Esophagus (tissue), 2 donors: ENCODE measurements around the gene FAM83C. TPM values are rescaled to one million over a fixed set of nuclear protein-coding genes. Genes with fewer than 3 reads are reported as not detected.
"Not testable (repeated sequence)": the region's sequence is repeated elsewhere in the genome, so short reads cannot be mapped to it uniquely, and the experiment has no call there.

ENCODE experiments used
- H3K27ac ChIP-seq, 2 donors: one replicate each; pipeline ENCODE4 v1.5.1; 2013; ENCODE audit warnings: low read depth in 2 of 2, mild to moderate bottlenecking in 2 of 2, inconsistent platforms in 1 of 2, low read length in 1 of 2, moderate library complexity in 1 of 2
- H3K27me3 ChIP-seq, 2 donors: one replicate each; pipeline ENCODE4 v1.6.1; 2013; ENCODE audit warnings: low read length in 2 of 2, control low read depth in 1 of 2, mild to moderate bottlenecking in 1 of 2; ENCODE audit not compliant: insufficient read depth in 2 of 2, control insufficient read depth in 1 of 2
- H3K36me3 ChIP-seq, 2 donors: one replicate each; pipeline ENCODE4 v1.6.1; 2013; ENCODE audit warnings: low read length in 1 of 2; ENCODE audit not compliant: control insufficient read depth in 2 of 2, insufficient read depth in 2 of 2
- H3K4me1 ChIP-seq, 2 donors: one replicate each; pipeline ENCODE4 v1.6.1; 2013; ENCODE audit warnings: low read length in 1 of 2; ENCODE audit not compliant: control insufficient read depth in 2 of 2, insufficient read depth in 2 of 2
- H3K4me3 ChIP-seq, 2 donors: one replicate each; pipeline ENCODE4 v1.5.1; 2013; ENCODE audit warnings: low read length in 2 of 2, mild to moderate bottlenecking in 2 of 2, low read depth in 1 of 2, moderate library complexity in 1 of 2
- H3K9me3 ChIP-seq, 2 donors: one replicate each; pipeline ENCODE4 v1.6.1; 2013; ENCODE audit warnings: mild to moderate bottlenecking in 2 of 2, low read depth in 1 of 2, low read length in 1 of 2, moderate library complexity in 1 of 2; ENCODE audit not compliant: control insufficient read depth in 2 of 2, insufficient read depth in 1 of 2
- WGBS, 2 donors: extraction: QIAGEN DNeasy Blood & Tissue Kit; methylation state at CpG; one replicate each; pipeline ENCODE4 v1.1.7; 2013; 5-methylcytosine and 5-hydroxymethylcytosine counted together
- polyA plus RNA-seq, 2 donors: library from polyadenylated mRNA; stranded (reverse); fragments of 200-250 nt; gene quantifications; one replicate each; pipeline ENCODE4 v1.2.3, GENCODE V29; 2013
- donor health status: healthy with polysubstance abuse.
- donor health status: Bipolar disorder and iron deficiency.

FAM83C gene
- polyA plus RNA-seq, 2 donors: 32.3 to 35.9 TPM

DNA sequence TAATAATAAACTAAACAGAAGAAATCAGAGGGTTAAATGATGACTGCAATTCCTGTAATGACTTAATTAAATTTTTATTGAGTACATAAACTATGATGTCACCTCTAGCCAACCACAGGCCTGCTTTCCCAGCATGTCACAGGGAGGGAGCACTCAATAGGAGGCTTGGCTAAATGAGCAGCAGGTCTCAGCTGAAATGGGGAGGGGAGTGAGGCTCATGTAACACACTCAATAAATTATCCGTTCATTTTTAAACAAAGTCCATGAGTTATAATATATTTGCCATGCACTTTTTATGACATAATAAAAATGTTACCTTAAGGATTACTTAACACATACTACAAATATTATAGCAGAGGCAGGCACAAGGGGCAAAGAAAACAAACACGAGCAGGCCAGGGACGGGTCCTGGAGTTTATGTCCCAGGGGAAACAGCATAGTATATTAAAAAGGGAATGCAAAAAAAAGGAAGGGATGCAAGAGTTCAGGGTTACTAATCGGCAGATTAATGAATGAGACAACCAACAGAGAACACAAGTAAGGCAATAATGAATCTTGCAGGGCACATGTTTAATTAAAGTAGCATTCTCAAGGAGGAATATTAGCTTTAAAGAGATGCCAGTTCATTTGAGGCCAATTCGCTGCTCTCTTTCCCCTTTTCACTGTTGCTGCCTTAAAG, 27.1 kb upstream of the FAM83C start:
- 48 to 56% methylated on average over 5 of the region's 5 CpGs for WGBS, 2 donors

GRCh38 chr20:35318502-35319157, 26.4 kb upstream of the FAM83C start:
- peak overlapping the region; percentile 82 to 95 for H3K27ac ChIP-seq
- WGBS, 2 donors: 42 to 49% methylated on average over 6 of the region's 6 CpGs
- no peaks in the 10 kb centered on the region for H3K27me3 ChIP-seq

More for the DNA sequence above, 27.1 kb upstream of the FAM83C start:
- Histone ChIP-seq H3K9me3 (no peaks in the 10 kb centered on the region), H3K4me3 (no peak overlapping the region), H3K4me1 (peaks cover 0 to 6% of the 10 kb centered on the region in 2 donors), H3K27ac (peak overlapping the region; percentile 58 to 70), H3K36me3 (no peaks in the 10 kb centered on the region), H3K27me3 (no peaks in the 10 kb centered on the region)

DNA sequence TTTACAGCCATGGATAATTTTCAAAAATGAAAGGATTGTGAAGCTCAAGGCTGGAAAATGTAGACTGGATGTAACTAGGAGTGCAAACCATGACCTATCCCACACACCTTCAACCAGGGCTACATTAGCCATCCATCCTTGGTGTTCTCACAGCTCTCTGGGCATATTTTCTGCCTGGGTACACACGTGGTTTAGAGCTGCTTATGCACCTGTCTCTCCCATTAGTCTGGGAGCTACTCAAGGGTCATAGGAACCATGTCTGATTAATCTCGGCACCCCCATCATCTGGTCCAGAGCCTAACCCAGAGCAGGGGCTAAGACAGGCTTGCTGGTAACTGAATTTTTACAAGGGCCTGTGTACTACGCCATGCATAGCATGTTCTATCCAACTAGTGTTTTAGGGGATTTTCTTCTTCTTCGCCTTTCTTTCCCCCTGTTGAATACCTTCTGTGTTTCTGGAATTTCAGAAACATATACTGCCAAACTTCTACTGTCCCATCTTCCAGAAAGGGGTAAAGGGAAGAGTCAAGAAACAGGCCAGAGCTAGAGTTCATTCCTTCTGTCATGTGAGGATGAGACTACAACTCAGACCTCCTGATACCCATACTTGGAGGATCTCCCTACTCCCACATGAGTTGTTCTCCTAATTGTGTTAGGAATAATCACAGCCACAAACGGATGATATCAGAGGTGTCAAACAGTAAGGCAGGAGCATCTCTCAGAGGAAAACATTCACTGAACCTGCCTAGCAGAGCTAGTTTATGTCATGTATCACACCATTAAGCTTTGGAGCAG, 25.4 kb upstream of the FAM83C start:
- H3K4me3 ChIP-seq: no peak overlapping the region
- no peaks in the 10 kb centered on the region for H3K36me3 ChIP-seq
- WGBS, 2 donors: 85 to 86% methylated on average over 5 of the region's 5 CpGs
- no peaks in the 10 kb centered on the region for H3K27me3 ChIP-seq
- no peaks in the 10 kb centered on the region for H3K9me3 ChIP-seq
- H3K4me1 ChIP-seq: peaks cover 0 to 6% of the 10 kb centered on the region in 2 donors
- H3K27ac ChIP-seq: peak overlapping the region; percentile 79 to 95

More at GRCh38 chr20:35318502-35319157, 26.4 kb upstream of the FAM83C start:
- peaks cover 0 to 6% of the 10 kb centered on the region in 2 donors for H3K4me1 ChIP-seq
- no peak overlapping the region for H3K4me3 ChIP-seq
- no peaks in the 10 kb centered on the region for H3K36me3 ChIP-seq
- no peaks in the 10 kb centered on the region for H3K9me3 ChIP-seq

DNA sequence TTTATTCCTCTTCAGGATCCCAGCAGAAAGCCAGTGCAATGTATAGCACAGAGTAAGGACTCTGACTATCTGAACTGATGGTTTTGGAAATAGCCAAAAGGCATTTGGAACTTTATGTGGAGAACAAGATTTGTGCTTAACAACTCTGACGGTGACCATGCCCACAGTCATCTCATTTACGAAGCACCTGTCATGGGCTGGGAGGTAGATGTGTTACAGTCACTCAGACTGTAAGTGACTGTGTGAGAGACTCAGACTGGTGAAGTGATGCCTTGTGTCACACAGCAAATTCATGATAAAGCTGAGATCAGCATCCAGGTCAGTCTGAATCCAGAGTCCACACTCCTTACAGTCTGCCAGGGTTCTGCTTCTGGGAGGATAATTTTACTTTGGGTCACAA, 23.9 kb upstream of the FAM83C start:
- H3K27ac ChIP-seq: no peak overlapping the region
- no peaks in the 10 kb centered on the region for H3K9me3 ChIP-seq
- no peaks in the 10 kb centered on the region for H3K36me3 ChIP-seq
- H3K4me3 ChIP-seq: no peak overlapping the region
- WGBS, 2 donors: 83 to 91% methylated on average over 2 of the region's 2 CpGs
- H3K27me3 ChIP-seq: no peaks in the 10 kb centered on the region
- peaks cover 0 to 6% of the 10 kb centered on the region in 2 donors for H3K4me1 ChIP-seq

DNA sequence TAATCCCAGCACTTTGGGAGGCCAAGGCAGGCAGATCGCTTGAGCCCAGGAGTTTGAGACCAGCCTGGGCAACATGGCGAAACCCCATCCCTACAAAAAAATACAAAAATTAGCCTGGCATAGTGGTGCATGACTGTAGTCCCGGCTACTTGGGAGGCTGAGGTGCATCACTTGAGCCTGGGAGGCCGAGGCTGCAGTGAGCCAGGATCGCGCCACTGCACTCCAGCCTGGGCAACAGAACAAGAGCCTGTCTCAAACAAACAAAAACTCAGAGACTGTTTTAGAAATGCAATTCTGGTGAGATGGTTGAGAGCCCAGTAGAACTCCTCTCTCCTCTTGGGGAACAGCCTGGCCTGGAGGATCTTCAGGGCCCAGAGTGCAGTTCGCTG, 23.4 kb upstream of the FAM83C start:
- H3K27me3 ChIP-seq, H3K27ac ChIP-seq, H3K4me1 ChIP-seq, H3K36me3 ChIP-seq, H3K4me3 ChIP-seq, H3K9me3 ChIP-seq: not testable (repeated sequence)
- WGBS, 2 donors: 91 to 92% methylated on average over 7 of the region's 7 CpGs

DNA sequence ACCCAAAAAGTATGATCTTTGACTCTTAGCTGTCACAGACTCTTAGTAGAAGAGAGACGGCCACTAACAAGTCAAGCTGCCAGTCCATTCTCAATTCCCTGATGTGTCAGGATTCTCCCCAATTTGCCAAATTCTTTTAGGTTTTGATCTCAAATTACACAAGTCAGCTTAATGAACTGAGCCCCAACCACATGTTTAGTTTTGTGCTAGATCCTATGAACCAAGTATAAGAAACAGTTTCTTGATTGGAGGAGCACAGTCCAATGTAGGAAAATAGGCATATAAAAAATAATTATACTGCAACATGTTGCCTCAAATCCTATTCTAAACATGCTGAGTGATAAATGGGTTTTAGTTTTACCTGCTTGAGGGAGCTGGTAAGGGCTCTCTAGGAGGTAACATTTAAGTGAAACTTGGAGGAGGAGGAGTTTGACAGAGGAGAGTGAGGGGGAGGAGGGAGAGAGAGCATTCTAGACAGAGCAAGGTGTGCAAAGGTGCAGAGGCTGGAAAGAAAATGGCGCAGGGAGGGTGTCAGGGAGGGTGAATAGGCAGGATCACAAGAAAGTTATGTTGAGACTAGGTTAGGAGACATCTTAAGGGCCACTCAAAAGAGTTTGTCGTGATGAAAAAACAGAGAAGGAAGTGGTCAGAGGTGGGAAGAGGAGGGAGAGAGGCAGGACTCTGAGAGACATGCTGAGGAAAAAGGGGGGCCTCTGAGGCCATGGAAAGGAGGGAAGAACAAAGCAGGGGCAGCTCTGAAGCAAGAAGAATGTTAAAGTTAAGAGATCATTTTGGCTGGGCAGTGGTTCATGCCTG, 22.8 kb upstream of the FAM83C start:
- WGBS, 2 donors: 78 to 80% methylated on average over 3 of the region's 3 CpGs
- Histone ChIP-seq H3K9me3 (no peaks in the 10 kb centered on the region), H3K4me3 (no peak overlapping the region), H3K4me1 (peaks cover 0 to 6% of the 10 kb centered on the region in 2 donors), H3K27ac (no peak overlapping the region), H3K36me3 (no peaks in the 10 kb centered on the region), H3K27me3 (no peaks in the 10 kb centered on the region)

GRCh38 chr20:35312318-35312717, 20.1 kb upstream of the FAM83C start:
- Histone ChIP-seq H3K4me3 (no peak overlapping the region), H3K27me3 (no peaks in the 10 kb centered on the region), H3K36me3 (no peaks in the 10 kb centered on the region), H3K9me3 (no peaks in the 10 kb centered on the region), H3K4me1 (peaks cover 2 to 5% of the 10 kb centered on the region in 2 donors), H3K27ac (peak overlapping the region; percentile 21 to 29)
- 35 to 69% methylated on average over 1 of the region's 1 CpG for WGBS, 2 donors

DNA sequence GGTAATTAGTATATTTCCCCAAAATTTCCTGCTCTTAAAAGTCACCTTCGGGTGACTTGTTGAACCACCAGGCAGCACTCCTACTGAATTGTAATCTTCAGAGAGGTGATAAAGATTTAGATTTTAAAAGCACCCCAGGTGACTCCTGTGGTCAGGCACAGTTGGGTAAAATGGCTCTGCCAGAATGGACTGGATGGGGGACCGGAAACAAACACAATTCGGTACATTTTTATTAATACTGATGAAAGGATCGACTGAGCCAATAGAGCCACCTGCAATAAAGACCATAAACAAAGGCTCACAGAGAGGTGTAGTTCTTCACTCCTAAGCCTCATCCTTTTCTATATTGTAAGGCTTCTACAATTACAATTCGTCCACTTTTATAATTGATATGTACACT, 19.6 kb upstream of the FAM83C start:
- Histone ChIP-seq H3K4me3 (no peak overlapping the region), H3K27me3 (no peaks in the 10 kb centered on the region), H3K27ac (peak overlapping the region; percentile 17 to 59), H3K9me3 (no peaks in the 10 kb centered on the region), H3K4me1 (peaks cover 3 to 10% of the 10 kb centered on the region in 2 donors), H3K36me3 (no peaks in the 10 kb centered on the region)
- WGBS, 2 donors: 85 to 88% methylated on average over 5 of the region's 5 CpGs

- H3K36me3 ChIP-seq: no peaks in the 10 kb centered on the region
- H3K4me1 ChIP-seq: peaks cover 7 to 14% of the 10 kb centered on the region in 2 donors
- H3K27ac ChIP-seq: peak overlapping the region in 1 of 2 donors; percentile 17
- no peaks in the 10 kb centered on the region for H3K9me3 ChIP-seq
- H3K27me3 ChIP-seq: no peaks in the 10 kb centered on the region
- WGBS, 2 donors: 60 to 64% methylated on average over 2 of the region's 2 CpGs
- H3K4me3 ChIP-seq: no peak overlapping the region
Observed at GRCh38 chr20:35311409-35311808, 19.2 kb upstream of the FAM83C start.
